Small intestine (tissue), 16 donors: ENCODE data around the gene IZUMO3. TPM values are rescaled to one million over a fixed set of nuclear protein-coding genes. Genes with fewer than 3 reads are reported as not detected.
"Not testable (repeated sequence)": the region's sequence is repeated elsewhere in the genome, so short reads cannot be mapped to it uniquely, and the experiment has no call there.

ENCODE experiments used
- DNase-seq, 2 donors: peaks; one replicate each; pipeline versions ENCODE4 v3.0.0 to v3.0.0-alpha.2; 2013
- FAIRE-seq: peaks from 2 replicates; lab custom pipeline; 2012; peaks lifted over from hg19 to GRCh38; lab: Jason Lieb, UNC
- H3K27ac ChIP-seq, 3 donors: one replicate each; pipeline ENCODE4 v1.5.1; 2013; ENCODE audit warnings: low read length in 2 of 3, mild to moderate bottlenecking in 2 of 3, control low read depth in 1 of 3, inconsistent platforms in 1 of 3, low read depth in 1 of 3, moderate library complexity in 1 of 3
- H3K27me3 ChIP-seq, 3 donors: one replicate each; pipeline ENCODE4 v1.6.1; 2013; ENCODE audit warnings: low read length in 3 of 3, inconsistent platforms in 1 of 3; ENCODE audit not compliant: control insufficient read depth in 3 of 3, insufficient read depth in 3 of 3
- H3K36me3 ChIP-seq, 3 donors: one replicate each; pipeline ENCODE4 v1.6.1; 2013; ENCODE audit warnings: low read length in 3 of 3, inconsistent platforms in 1 of 3, low read depth in 1 of 3, mild to moderate bottlenecking in 1 of 3, moderate library complexity in 1 of 3; ENCODE audit not compliant: control insufficient read depth in 3 of 3, insufficient read depth in 2 of 3
- H3K4me1 ChIP-seq, 3 donors: one replicate each; pipeline ENCODE4 v1.6.1; 2013; ENCODE audit warnings: low read length in 2 of 3, inconsistent platforms in 1 of 3, low read depth in 1 of 3, mild to moderate bottlenecking in 1 of 3, moderate library complexity in 1 of 3; ENCODE audit not compliant: control insufficient read depth in 3 of 3, insufficient read depth in 2 of 3
- H3K4me3 ChIP-seq, 3 donors: one replicate each; pipeline ENCODE4 v1.5.1; 2013; ENCODE audit warnings: low read length in 3 of 3, control low read depth in 1 of 3, inconsistent platforms in 1 of 3, low read depth in 1 of 3, mild to moderate bottlenecking in 1 of 3, moderate library complexity in 1 of 3
- H3K9me3 ChIP-seq, 2 donors: one replicate each; pipeline ENCODE4 v1.6.1; 2013; ENCODE audit warnings: low read depth in 1 of 2, low read length in 1 of 2; ENCODE audit not compliant: control insufficient read depth in 2 of 2, insufficient read depth in 1 of 2
- WGBS, 3 donors: extraction: QIAGEN DNeasy Blood & Tissue Kit; methylation state at CpG; one replicate each; pipeline ENCODE4 v1.1.7; 2013; 5-methylcytosine and 5-hydroxymethylcytosine counted together
- long read RNA-seq, 10 donors: transcript quantifications; one replicate each; lab custom pipeline, GENCODE V29; 2026
- polyA plus RNA-seq, 4 donors: library from polyadenylated mRNA; stranded (reverse) in 3 of 4; unstranded in 1 of 4; fragments of 200-250 nt in 3 of 4; fragments of 120-200 nt in 1 of 4; gene quantifications; one replicate each; pipeline versions ENCODE4 v1.2.1 to v1.2.3, GENCODE V29; 2013
- donor health status: healthy with polysubstance abuse.
- donor health status: control.
- donor health status: control.
- donor health status: Bipolar disorder and iron deficiency.
- donor health status: healthy.

The IZUMO3 gene
- not detected for polyA plus RNA-seq
- long read RNA-seq, donor 1 = 0 reads
- long read RNA-seq, donor 2 = 0 reads
- long read RNA-seq, donor 3 = 0 reads
- long read RNA-seq, donor 4 = 0 reads
- long read RNA-seq, donor 5 = 0 reads
- long read RNA-seq, donor 6 = 0 reads
- long read RNA-seq, donor 7 = 0 reads
- long read RNA-seq, donor 8 = 0 reads
- long read RNA-seq, donor 9 = 0 reads
- long read RNA-seq, donor 10 = 0 reads

GRCh38 chr9:24545847-24546522, at the start of gene IZUMO3:
Gene IZUMO3 (minus strand): TSS chr9:24545897. CDS start chr9:24545649, 248 bp downstream.
- DNase-seq = no peak

GRCh38 chr9:24594234-24594850, 48.6 kb upstream of the IZUMO3 start:
- Histone ChIP-seq H3K36me3 (no peaks in the 10 kb centered on the region), H3K27me3 (no peaks in the 10 kb centered on the region), H3K4me1 (no peaks in the 10 kb centered on the region), H3K27ac (no peak overlapping the region), H3K4me3 (no peak overlapping the region), H3K9me3 (no peaks in the 10 kb centered on the region)
- no peak for DNase-seq
- FAIRE-seq = no peak
- WGBS, 3 donors = 73 to 80% (median 77%) methylated on average over 8 of the region's 8 CpGs

More at GRCh38 chr9:24545847-24546522, at the start of gene IZUMO3:
- FAIRE-seq = no peak
- no peak within 1 kb of the TSS for H3K4me3 ChIP-seq
- H3K27me3 ChIP-seq = no peaks in the 10 kb centered on the region
- H3K36me3 ChIP-seq = no peaks in the 10 kb centered on the region
- no peaks in the 10 kb centered on the region for H3K4me1 ChIP-seq
- H3K27ac ChIP-seq = no peak within 1 kb of the TSS
- H3K9me3 ChIP-seq = no peaks in the 10 kb centered on the region
- 92 to 94% (median 93%) methylated on average over 3 of the region's 3 CpGs for WGBS, 3 donors

- 60 to 79% (median 77%) methylated on average over 1 of the region's 1 CpG for WGBS, 3 donors
- FAIRE-seq (no peak), DNase-seq (no peak)
- no peaks in the 10 kb centered on the region for H3K27me3 ChIP-seq
- no peaks in the 10 kb centered on the region for H3K36me3 ChIP-seq
- no peak overlapping the region for H3K4me3 ChIP-seq
- no peaks in the 10 kb centered on the region for H3K4me1 ChIP-seq
- no peak overlapping the region for H3K27ac ChIP-seq
- no peaks in the 10 kb centered on the region for H3K9me3 ChIP-seq
Measured at GRCh38 chr9:24590432-24590831, 44.7 kb upstream of the IZUMO3 start.

GRCh38 chr9:24587883-24588282, 42.2 kb upstream of the IZUMO3 start:
- FAIRE-seq = no peak
- no peaks in the 10 kb centered on the region for H3K9me3 ChIP-seq
- H3K36me3 ChIP-seq = no peaks in the 10 kb centered on the region
- no peak for DNase-seq
- H3K4me3 ChIP-seq = no peak overlapping the region
- no peaks in the 10 kb centered on the region for H3K27me3 ChIP-seq
- 53 to 73% (median 65%) methylated on average over 2 of the region's 2 CpGs for WGBS, 3 donors
- H3K4me1 ChIP-seq = no peaks in the 10 kb centered on the region
- H3K27ac ChIP-seq = no peak overlapping the region

- no peak overlapping the region for H3K4me3 ChIP-seq
- DNase-seq (peak in 1 of 2 donors; percentile 4), FAIRE-seq (no peak)
- H3K36me3 ChIP-seq = no peaks in the 10 kb centered on the region
- H3K27me3 ChIP-seq = no peaks in the 10 kb centered on the region
- H3K4me1 ChIP-seq = no peaks in the 10 kb centered on the region
- H3K27ac ChIP-seq = no peak overlapping the region
- WGBS, 3 donors = 24 to 55% (median 37%) methylated on average over 6 of the region's 6 CpGs
- H3K9me3 ChIP-seq = no peaks in the 10 kb centered on the region
Measured at GRCh38 chr9:24582146-24583126, 36.7 kb upstream of the IZUMO3 start.

- not testable (repeated sequence) for H3K27ac ChIP-seq, H3K9me3 ChIP-seq, H3K4me1 ChIP-seq, DNase-seq, H3K27me3 ChIP-seq, FAIRE-seq, H3K4me3 ChIP-seq, H3K36me3 ChIP-seq
- WGBS, 3 donors = 76 to 83% (median 80%) methylated on average over 17 to 20 of the region's 21 CpGs
Measured at GRCh38 chr9:24580005-24580404, 34.3 kb upstream of the IZUMO3 start.

- no peaks in the 10 kb centered on the region for H3K27me3 ChIP-seq
- WGBS, 3 donors = 83 to 93% (median 92%) methylated on average over 2 of the region's 2 CpGs
- H3K9me3 ChIP-seq = no peaks in the 10 kb centered on the region
- DNase-seq (no peak), FAIRE-seq (no peak)
- no peaks in the 10 kb centered on the region for H3K4me1 ChIP-seq
- H3K36me3 ChIP-seq = no peaks in the 10 kb centered on the region
- no peak overlapping the region for H3K27ac ChIP-seq
- H3K4me3 ChIP-seq = no peak overlapping the region
Measured at GRCh38 chr9:24572406-24572805, 26.7 kb upstream of the IZUMO3 start.

GRCh38 chr9:24561957-24562356, 16.3 kb upstream of the IZUMO3 start:
- DNase-seq = no peak
- Histone ChIP-seq H3K27me3 (no peaks in the 10 kb centered on the region), H3K4me3 (no peak overlapping the region), H3K27ac (no peak overlapping the region), H3K36me3 (no peaks in the 10 kb centered on the region), H3K9me3 (no peaks in the 10 kb centered on the region), H3K4me1 (no peaks in the 10 kb centered on the region)
- WGBS, 3 donors = 76 to 88% (median 85%) methylated on average over 3 of the region's 3 CpGs
- no peak for FAIRE-seq
